Middle frontal gyrus (tissue), 1 donor: ENCODE data around the gene KRI1.

Source experiments
- DNase-seq: peaks from one replicate; pipeline ENCODE4 v3.0.0-alpha.2; 2015; ENCODE audit warnings: low spot score; ENCODE audit errors: extremely low spot score

KRI1 gene

DNA sequence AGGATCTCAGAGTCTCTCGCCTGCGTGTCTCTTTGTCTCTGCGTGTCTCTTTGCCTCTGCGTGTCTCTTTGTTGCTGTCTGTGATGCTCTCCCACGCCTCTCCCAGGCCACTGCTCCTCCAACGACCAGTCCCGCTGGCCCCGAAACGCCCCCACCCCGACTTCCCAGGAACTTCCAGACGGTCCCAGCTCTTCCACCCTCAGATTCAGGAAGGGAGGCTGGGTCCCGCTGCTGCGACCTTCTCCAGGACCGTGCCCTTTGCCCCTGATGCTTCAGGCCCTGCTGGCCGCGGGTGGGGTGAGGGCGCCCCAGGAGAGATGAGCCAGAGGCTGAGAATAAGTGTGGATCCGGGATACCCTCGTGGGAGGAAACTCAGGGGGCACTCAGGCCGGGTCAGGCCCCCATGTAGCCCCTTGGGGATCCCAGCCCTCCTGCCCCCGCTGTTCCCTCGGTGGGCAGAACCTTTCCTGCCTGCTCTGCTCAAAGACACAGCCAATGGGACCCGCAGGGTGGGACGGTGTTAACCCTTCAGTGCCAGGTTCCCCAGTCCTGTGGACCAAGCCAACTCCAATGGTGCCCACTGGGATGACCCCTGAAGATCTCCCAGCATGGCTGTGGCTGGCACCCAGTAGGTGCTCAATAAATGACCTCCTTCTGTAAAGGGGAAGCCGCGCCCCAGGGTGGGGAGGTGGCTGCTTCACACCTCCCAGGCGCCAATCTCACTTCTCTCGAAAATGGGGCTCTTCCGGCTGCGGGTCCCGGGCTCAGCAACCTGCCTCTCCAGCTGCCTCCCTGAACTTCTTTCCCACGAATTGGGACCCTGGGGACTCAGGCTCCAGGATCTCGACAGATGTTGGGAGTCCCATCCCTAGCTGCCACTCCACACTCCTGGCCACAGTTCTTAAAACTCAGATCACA is 47.1 kb downstream of the KRI1 start:
- DNase-seq, result no peak

DNA sequence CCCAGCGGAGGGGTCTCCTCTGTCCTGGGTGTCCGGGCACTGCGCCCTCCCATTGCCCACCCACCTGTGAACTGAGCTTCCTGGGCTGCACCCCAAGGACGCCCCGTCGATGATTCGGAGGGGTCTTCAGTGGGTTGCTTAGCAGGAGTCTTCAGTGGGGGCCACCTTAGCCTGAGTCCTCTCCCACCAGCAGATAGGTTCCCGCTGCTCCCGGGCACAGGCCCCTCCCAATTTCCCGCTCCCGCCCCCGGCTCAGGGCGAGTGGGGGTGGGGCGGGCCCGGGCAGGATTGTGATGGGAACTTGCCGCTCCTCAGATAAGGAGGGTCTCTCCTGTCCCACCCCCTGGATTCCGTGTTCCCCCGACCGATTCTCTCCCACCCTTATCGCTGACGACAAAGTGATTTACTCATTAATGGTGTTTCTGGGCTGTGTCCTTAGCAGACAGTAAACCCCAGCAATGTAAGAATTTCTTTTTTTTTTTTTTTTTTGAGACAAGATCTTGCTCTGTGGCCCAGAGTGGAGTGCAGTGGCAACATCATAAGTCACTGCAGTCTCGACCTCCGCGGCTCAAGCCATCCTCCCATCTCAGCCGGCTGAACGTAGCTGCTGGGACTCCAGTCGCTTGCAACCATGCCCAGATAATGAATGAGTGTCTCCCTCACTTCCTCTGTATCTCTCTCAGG is 47.9 kb downstream of the KRI1 start:
- DNase-seq, result no peak

DNA sequence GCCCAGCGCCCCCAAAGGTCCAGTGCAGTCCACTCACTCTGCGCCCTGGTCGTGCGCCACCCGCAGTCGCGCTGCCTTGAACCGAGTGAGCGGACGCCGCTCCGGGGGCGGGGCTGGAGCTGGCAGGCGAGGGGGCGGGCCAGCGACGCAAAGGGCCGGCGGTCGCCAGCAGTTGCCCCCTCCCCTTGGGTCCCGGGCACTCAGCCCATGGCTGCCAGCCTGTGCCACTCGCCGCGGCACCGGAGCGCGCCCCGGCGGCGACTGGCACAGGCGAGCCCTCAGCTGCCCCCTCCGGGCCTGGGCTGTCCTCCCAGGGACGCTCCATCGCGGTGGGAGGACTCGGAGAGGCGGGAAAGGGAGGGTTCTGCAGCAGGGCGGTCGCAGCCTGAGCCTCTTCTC is 48.5 kb downstream of the KRI1 start, which contains the start of gene S1PR5:
TSS of gene S1PR5 (minus strand) at position 87 of the 399 bp plus-strand sequence. CDS start 2,436 bp downstream, outside the sequence.
- DNase-seq, result peak; percentile 70

DNA sequence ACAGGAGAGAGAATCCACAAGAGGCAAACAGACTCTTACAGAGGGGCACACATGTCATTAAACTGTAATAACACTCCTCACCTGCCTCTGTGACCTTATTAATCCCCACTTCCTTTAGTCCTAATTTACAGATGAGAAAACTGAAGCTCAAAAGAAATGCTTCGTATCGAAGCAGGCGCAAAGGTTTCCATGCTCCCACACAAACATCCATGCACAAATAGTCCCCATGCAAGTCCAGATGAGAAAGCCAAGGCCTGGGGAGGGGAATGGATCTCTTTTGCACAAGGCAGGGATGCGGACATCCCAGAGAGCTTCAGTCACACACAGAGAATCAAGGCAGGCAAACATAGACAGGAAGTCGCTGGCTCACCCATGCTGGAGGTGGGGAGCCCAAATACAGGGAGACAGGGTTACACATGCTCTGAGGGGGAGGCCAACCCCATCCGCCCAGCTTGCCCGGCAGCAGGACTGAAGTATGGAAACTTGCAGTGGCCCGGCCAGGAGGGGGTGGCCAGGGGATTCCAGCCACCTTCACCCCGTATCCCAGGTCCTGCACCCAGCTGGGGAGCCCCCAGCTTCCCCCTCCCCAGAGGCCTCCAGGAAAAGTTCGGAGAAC is 49.0 kb downstream of the KRI1 start:
- DNase-seq, result no peak

DNA sequence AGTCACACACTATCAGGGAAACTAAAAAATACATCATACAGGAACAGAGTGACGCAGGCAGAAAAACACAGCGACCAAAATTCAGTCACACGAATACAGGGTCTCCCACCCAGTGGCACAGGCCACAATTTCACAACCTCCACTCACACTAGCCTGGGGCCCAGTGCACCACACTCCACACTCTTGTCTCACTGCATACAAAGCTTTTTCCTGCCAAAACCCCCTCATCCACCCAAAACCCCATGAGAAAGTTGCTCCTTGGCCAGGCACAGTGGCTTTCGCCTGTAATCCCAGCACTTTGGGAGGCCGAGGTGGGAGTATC is 49.8 kb downstream of the KRI1 start:
- no peak for DNase-seq

DNA sequence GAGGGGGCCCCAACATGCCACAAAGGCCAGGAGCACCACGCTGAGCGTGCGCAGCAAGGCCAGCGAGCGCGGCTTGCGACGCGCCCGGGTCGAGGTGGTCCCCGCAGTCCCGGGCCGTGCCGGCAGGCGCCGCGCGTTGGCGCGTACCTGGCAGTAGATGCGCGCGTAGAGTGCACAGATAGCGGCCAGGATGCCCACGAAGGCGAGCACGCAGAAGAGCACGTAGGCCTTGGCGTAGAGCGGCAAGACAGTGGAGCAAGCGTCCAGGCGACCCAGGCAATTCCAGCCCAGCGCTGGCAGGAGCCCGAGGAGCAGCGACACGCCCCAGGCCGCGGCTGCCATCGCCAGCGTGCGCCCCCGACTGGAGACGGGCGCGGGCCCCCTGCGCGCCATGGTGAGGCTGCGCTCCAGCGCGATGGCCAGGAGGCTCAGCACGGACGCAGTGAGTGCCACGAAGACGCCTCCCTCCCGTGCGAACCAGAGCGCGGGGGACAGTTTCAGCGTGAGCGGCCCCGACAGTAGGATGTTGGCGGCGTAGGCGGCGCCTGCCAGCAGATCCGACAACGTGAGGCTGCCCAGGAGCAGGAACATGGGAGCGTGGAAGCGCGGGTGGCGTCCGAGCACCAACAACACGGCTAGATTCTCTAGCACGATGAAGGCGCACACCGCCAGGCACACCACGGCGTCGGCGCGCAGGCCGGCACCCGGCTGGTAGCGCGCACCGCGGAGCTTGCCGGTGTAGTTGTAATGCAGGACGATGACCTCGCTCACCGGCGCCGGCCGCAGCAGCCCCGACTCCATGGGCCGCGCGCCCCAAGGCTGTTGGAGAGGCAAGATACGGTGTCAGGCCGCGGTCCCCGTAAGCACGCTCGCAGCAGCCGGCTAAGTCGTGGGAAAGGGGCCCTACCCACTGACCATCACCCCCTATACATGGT is 51.3 kb downstream of the KRI1 start:
- no peak for DNase-seq

DNA sequence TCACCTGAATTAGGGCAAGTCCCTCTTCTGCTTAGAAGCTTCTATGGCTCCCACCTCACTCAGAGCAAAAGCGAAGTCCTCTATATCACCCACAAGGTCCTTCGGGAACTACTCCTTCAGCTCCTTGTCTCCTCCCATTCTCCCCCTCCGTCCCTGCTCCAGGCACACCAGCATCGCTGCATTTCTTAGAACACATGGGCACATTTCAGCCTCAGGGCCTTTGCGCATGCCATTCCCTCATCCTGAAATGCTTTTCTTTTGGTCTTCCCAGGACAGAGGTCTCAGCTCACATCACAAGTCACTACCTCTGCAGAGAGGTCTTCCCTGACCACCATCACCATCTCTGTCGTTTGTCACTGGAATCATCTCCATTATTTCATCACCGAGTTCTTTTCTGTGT is 52.6 kb downstream of the KRI1 start:
- DNase-seq, result no peak

DNA sequence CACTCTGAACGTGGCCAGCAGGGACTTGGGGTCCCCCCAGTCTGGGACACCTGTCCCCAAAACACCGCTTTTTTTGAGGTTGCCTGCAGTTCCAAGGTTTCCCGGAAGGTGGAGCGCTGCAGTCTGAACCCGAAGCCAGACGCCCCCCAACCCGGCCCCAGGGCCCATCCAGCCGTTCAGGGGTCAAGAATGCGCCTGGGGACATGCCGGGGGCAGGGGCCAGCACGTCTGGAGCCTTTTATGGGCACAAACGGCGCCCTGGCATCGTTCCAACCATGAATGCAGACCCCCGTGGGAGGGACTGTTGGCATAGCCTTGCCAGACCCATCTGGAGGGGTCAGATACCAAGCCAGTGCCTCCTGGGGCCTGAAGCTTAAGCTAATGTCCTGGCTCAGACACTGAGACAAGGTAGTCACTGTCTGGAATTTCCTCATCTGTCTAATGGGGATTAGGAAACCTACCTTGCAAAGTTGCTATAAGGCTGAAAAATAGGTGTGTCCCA is 55.5 kb downstream of the KRI1 start:
- no peak for DNase-seq

DNA sequence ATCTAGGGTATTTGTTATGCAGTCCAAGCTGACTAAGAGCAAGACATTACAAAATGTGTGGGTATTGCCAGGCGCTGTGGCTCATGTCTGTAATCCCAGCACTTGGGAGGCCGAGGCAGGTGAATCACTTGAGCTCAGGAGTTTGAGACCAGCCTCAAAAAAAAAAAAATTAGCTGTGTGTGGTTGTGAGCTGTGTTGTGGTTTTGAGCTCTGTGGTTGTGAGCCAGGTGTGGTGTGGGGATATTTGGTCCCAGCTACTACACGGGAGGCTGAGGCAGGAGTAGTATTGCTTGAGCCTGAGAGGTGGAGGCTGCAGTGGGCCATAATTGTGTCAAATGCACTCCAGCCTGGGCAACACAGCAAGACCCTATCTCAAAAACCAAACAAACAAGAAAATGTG is 57.1 kb downstream of the KRI1 start:
- no peak for DNase-seq

DNA sequence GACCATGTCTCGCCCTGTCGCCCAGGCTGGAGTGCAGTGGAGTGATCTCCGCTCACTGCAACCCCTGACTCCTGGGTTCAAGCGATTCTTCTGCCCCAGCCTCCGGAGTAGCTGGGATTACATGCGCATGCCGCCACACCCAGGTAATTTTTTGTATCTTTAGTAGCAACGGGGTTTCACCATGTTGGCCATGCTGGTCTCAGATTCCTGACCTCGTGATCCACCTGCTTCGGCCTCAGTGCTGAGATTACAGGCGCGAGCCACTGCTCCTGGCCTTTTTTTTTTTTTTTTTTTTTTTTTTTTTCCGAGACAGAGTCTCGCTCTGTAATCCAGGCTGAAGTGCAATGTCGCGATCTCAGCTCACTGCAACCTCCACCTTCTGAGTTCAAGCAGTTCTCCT is 57.8 kb downstream of the KRI1 start:
- no peak for DNase-seq

DNA sequence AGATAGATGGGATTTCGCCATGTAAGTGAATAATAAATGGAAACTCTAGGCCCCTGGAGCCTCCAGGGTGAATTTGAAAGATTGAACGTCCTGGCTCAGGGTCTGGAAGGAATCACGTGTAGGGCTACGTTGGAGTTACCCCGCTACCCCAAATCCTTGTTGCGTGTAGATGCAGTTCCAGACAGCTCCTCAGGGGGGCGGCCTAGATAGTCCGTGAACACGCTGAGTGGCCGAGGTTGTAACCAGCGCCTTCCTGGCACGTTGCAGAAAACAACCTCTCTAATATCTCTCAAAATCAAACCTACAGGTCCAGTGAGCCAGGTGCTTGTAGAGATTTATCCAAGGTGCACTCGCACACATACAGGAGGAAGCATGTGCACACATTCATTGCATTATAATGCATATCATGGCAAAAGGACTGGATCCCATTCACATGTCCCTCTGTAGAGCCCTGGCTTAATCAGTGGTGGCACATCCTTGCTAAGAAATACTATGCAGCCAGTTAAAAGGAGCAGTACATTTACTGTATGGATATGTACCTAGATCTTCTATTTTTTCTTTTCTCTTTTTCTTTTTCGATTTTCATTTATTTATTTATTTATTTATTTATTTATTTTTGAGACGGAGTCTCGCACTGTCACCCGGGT is 60.1 kb downstream of the KRI1 start:
- no peak for DNase-seq
